ENCODE measurements around the gene TEX53.

The TEX53 gene

DNA sequence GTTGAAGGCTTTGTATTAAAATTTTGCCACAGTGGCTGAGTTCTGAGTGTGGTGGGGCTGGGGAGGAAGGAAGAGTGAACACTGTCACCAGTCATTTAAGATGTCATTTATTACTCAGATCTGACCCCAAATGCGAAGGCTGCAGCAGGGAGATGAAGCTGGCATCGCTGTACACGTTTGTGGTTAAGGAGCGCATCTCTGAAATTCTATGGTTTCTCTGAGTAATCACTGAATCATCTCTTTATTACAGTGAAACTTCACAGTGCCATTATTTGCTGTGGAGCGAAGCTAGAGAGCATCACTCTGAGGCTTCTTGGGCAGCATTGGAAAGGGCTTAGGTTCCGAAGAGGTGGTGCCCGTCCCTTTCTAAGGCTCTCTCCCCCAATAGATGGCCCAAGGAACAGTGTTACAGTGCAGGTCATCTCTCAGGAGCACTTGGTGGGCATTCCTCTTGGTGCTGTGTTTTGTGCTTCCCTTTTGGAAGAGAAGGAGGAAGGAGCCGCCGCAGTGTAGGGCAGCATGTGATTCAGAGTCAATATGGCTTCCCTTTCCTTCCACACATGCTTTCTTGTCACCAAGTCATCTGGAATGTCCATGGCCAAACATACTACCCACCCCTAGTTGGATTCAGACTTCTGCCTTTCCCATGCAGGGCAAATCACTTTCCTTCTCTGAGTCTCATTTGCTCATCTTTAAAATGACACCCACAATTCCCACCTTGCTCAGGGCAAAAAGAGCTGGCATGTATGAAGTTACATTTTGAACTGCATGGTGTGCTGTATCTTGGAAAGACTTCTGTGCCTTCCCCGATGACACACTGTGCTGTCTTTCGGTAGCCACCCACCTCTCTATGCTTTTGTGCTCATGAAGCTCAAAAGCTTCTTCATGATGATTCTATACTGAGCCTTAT is 33.7 kb upstream of the TEX53 start:
- H3K27ac ChIP-seq, result no peak overlapping the region
- H3K4me2 ChIP-seq (ENCODE audit: low read length), result no peak overlapping the region
- H3K9me3 ChIP-seq (ENCODE audit: control insufficient read depth, low read length), result no peaks in the 10 kb centered on the region
- no peak overlapping the region for H3K4me3 ChIP-seq (ENCODE audit: low read depth, low read length)
- no peaks in the 10 kb centered on the region for H3K79me2 ChIP-seq
- peaks cover 5% of the 10 kb centered on the region for H3K4me1 ChIP-seq
- no peak overlapping the region for H2AFZ ChIP-seq
- no peak overlapping the region for H3K9ac ChIP-seq
- no peaks in the 10 kb centered on the region for H3K27me3 ChIP-seq (ENCODE audit: control insufficient read depth, insufficient read depth, low read length)
- no peak for TF ChIP-seq CTCF (IDR thresholded peaks at IDR 0.05)
- H3K36me3 ChIP-seq (ENCODE audit: control insufficient read depth, insufficient read depth, low read length), result no peaks in the 10 kb centered on the region

GRCh38 chr9:114690308-114690707 is 32.7 kb upstream of the TEX53 start:
- Histone ChIP-seq H3K4me1 (peaks cover 5% of the 10 kb centered on the region), H3K79me2 (no peaks in the 10 kb centered on the region), H3K4me2 (ENCODE audit: low read length) (no peak overlapping the region), H2AFZ (no peak overlapping the region), H3K27ac (no peak overlapping the region), H3K27me3 (ENCODE audit: control insufficient read depth, insufficient read depth, low read length) (no peaks in the 10 kb centered on the region), H3K9me3 (ENCODE audit: control insufficient read depth, low read length) (no peaks in the 10 kb centered on the region), H3K4me3 (ENCODE audit: low read depth, low read length) (no peak overlapping the region), H3K36me3 (ENCODE audit: control insufficient read depth, insufficient read depth, low read length) (no peaks in the 10 kb centered on the region), H3K9ac (no peak overlapping the region)
- no peak for TF ChIP-seq CTCF (IDR thresholded peaks at IDR 0.05)

DNA sequence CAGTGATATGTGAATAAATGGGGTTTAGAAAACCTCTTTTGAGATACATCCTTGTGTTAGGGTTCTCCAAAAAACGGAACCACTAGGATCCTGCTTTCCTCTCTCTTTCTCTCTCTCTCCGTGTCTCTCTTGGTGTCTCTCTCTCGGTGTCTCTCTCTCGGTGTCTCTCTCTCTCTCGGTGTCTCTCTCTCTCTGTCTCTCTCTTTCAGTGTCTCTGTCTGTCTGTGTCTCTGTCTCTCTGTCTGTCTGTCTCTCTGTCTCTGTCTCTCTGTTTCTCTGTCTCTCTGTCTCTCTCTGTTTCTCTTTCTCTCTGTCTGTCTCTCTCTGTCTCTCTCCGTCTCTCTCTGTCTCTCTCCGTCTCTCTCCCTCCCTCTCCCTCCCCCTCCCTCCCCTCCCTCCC is 32.2 kb upstream of the TEX53 start:
- no peaks in the 10 kb centered on the region for H3K27me3 ChIP-seq (ENCODE audit: control insufficient read depth, insufficient read depth, low read length)
- H3K9me3 ChIP-seq (ENCODE audit: control insufficient read depth, low read length), result no peaks in the 10 kb centered on the region
- no peak overlapping the region for H3K27ac ChIP-seq
- no peak overlapping the region for H3K9ac ChIP-seq
- no peaks in the 10 kb centered on the region for H3K79me2 ChIP-seq
- H3K4me3 ChIP-seq (ENCODE audit: low read depth, low read length), result no peak overlapping the region
- no peaks in the 10 kb centered on the region for H3K36me3 ChIP-seq (ENCODE audit: control insufficient read depth, insufficient read depth, low read length)
- H3K4me1 ChIP-seq, result peaks cover 5% of the 10 kb centered on the region
- no peak for TF ChIP-seq CTCF (IDR thresholded peaks at IDR 0.05)
- no peak overlapping the region for H2AFZ ChIP-seq
- H3K4me2 ChIP-seq (ENCODE audit: low read length), result no peak overlapping the region

- peaks cover 5% of the 10 kb centered on the region for H3K4me1 ChIP-seq
- no peak overlapping the region for H2AFZ ChIP-seq
- no peaks in the 10 kb centered on the region for H3K36me3 ChIP-seq (ENCODE audit: control insufficient read depth, insufficient read depth, low read length)
- no peak for TF ChIP-seq CTCF (IDR thresholded peaks at IDR 0.05)
- H3K9me3 ChIP-seq (ENCODE audit: control insufficient read depth, low read length), result no peaks in the 10 kb centered on the region
- no peak overlapping the region for H3K27ac ChIP-seq
- H3K79me2 ChIP-seq, result no peaks in the 10 kb centered on the region
- H3K9ac ChIP-seq, result no peak overlapping the region
- no peaks in the 10 kb centered on the region for H3K27me3 ChIP-seq (ENCODE audit: control insufficient read depth, insufficient read depth, low read length)
- H3K4me3 ChIP-seq (ENCODE audit: low read depth, low read length), result no peak overlapping the region
- no peak overlapping the region for H3K4me2 ChIP-seq (ENCODE audit: low read length)
These were observed 31.5 kb upstream of the TEX53 start for GRCh38 chr9:114688909-114689610.
